HG03066 (cell line): ENCODE measurements around the gene CYP2A6.
"Not testable (repeated sequence)": the region's sequence is repeated elsewhere in the genome, so short reads cannot be mapped to it uniquely, and the experiment has no call there.

ENCODE experiments used
- ATAC-seq: cut with Tn5 transposase; IDR thresholded peaks from one replicate; pipeline ENCODE4 v1.9.1; 2021; ENCODE audit warnings: low read depth; ENCODE audit not compliant: unreplicated experiment

CYP2A6 gene, protein sequence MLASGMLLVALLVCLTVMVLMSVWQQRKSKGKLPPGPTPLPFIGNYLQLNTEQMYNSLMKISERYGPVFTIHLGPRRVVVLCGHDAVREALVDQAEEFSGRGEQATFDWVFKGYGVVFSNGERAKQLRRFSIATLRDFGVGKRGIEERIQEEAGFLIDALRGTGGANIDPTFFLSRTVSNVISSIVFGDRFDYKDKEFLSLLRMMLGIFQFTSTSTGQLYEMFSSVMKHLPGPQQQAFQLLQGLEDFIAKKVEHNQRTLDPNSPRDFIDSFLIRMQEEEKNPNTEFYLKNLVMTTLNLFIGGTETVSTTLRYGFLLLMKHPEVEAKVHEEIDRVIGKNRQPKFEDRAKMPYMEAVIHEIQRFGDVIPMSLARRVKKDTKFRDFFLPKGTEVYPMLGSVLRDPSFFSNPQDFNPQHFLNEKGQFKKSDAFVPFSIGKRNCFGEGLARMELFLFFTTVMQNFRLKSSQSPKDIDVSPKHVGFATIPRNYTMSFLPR

DNA sequence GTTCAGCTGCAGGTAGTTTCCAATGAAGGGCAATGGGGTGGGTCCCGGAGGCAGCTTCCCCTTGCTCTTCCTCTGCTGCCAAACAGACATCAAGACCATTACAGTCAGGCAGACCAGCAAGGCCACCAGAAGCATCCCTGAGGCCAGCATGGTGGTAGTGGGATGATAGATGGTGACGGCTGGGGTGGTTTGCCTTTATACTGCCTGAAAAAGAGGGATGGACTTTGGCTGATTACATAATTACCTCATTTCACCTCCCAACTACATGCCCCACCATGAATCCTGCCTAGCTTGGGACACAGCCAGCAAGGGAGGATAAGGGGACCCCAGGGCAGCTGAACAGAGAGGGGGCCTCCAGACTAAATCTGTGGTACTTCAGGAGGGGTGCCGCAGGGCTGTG lies at the start of gene CYP2A6:
Gene CYP2A6 (minus strand): TSS at position 171 of the 400 bp plus-strand sequence. CDS start 21 bp downstream, at position 150.
- ATAC-seq: not testable (repeated sequence)

DNA sequence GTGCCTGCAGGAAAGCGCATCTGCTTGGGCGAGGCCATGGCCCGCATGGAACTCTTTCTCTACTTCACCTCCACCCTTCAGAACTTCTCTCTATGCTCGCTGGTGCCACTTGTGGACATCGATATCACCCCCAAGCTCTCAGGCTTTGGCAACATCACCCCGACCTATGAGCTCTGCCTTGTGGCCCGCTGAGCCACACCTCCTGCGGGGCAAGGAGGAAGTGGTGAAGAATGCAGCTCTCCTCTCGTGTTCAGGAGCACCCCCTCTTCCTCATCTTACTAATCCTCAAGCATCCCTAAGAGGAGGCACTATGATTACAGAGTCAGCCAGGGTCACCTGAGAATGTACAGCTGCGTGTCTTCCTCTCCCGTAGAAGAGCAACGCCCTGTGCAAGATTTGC lies 49.7 kb upstream of the CYP2A6 start:
- ATAC-seq: not testable (repeated sequence)

DNA sequence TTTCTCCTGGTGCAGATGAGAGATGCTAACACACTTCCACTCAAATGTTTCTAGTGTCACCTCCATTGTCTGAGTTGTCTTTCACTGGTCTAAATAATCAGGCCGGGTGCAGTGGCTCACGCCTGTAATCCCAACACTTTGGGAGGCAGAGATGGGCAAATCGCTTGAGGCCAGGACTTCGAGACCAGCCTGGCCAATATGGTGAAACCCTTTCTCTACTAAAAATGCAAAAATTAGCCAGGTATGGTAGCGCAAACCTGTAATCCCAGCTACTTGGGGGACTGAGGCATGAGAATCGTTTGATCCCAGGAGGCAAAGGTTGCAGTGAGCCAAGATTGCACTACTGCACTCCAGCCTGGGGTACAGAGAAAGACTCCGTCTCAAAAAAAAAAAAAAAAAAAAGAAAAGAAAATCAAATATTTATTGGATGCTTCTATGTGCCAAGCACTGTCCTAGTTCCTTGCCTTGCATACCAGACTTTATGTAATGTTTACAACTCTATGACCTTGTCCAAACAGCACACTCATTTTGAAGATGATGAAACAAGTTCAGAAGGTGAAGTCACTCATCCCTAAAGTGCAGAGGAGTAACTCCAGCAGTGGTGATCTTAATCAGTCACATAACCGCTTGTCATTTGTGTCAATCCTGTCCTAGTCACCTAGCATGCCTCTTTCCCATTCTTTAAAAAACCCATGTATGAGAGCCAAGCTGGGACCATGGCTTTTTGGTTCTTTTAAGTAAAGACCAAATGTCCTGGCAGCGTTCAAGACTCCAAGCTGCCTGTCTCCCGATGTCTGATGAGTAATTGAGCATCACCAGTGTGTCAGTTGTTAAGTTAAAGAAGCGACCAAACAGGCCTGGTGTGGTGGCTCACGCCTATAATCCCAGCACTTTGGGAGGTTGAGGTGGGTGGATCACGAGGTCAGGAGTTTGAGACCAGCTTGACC lies 46.9 kb upstream of the CYP2A6 start:
- not testable (repeated sequence) for ATAC-seq

DNA sequence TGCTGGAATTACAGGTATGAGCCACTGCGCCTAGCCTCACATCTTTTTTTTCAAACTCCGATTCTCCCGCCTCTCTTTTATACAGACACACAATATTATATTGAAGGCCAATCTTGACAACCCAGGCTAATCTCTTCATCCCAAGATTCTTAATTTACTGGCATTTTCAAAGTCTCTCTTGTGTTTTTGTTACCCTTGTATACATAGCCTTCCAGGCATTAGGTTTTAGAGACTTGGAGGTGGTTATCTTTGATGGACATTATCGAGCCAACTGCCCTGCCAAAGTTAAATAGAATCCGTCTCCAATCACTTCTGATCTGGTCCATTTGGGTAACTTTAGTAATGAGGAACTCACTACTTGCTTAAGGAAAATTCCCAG lies 46.2 kb upstream of the CYP2A6 start:
- ATAC-seq: no peak

DNA sequence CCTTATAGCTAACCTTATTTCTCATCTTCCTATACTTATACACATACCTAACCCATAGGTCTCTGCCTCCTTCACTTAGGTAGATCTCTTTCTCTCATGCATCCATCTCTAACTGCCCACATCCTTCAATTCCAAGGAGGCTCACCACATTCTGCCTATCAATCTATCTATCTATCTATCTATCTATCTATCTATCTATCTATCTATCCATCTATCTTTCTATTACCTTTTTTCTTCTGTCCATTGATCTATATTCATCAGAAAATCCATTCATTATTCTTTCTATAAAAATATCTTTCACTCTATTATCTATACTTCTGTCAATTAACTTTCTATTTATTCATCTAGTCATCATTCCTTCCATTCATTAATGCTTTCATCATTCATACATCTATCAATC lies 42.9 kb upstream of the CYP2A6 start:
- no peak for ATAC-seq

DNA sequence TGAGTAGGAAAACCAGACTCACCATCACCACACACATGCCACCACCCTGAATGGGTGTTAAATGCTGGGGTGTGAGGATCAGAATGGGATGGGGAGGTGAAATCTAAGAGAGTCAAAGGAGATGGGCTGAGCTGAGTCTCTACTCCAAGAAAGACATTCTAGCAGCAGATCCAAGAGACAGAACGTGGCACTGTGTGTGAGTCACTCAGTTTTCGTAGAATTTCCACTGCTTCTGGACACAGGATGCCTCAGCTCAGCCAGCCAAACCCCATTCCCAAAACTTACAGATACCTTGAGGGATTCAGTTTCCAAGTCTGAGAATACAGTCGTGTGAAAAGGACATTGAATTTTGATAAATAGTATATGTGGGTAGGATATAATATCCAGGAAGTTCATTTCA lies 39.1 kb upstream of the CYP2A6 start:
- no peak for ATAC-seq

DNA sequence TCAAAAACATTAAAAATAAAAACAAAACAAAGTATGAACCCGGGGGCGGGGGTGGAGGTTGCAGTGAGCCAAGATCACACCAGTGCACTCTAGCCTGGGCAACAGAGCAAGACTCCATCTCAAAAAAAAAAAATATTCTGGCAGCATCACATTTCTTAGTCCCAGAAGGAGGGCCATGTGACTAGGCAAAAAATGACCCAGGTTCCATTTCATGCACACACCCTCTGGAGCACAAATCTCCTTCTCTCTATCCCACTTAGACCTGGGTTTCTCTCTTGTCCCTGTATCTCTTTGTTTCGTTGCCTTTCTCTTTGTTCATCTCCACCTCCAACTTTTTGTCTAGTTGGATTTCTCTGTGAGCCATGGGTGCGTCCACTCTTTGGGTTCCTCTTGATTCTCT lies 37.9 kb upstream of the CYP2A6 start:
- ATAC-seq: no peak

DNA sequence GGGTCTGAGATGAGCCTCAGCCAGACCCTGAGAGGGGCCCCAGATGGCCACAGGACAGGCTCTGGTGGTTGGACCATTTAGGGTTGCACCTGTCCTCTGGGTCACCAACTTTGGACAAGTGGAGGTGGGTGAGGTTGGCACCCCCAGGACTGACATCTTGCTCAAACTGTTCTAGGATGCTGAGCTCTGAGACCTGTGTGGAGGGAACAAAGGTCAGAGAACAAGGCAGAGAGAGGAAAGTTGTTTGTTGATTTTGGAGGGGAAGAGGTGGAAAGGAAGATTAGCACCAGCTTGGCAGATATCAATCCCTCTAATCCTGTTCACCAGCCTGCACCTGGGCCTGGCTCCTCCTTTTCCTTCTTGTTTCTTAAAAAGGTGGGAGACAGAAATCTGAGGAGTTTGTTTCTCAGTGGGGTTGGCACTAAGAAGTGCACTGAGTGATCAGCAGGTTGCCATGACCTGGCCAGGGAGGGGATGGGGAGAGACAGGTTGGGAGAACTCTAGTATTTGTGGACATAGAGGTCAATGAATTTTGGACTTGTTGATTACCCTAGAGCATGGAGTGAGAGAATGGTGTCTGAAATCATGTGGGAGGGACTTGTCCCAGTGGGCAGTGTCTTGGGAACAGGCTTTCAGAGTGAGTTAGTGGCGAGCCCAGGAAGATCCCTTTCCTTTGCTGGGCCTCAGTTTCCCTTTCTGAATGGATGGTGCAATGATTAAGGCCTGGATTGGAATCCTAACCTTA lies 34.1 kb upstream of the CYP2A6 start:
- not testable (repeated sequence) for ATAC-seq

DNA sequence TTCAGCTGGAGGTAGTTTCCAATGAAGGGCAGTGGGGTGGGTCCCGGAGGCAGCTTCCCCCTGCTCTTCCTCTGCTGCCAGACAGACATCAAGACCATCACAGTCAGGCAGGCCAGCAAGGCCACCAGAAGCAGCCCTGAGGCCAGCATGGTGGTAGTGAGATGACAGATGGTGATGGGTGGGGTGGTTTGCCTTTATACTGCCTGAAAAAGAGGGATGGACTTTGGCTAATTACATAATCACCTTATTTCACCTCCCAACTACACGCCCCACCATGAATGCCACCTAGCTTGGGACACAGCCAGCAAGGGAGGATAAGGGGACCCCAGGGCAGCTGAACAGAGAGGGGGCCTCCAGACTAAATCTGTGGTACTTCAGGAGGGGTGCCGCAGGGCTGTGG lies 31.8 kb upstream of the CYP2A6 start, which contains the start of gene CYP2A7:
Gene CYP2A7 (minus strand): TSS at position 170 of the 400 bp plus-strand sequence. CDS start 21 bp downstream, at position 149.
- not testable (repeated sequence) for ATAC-seq

DNA sequence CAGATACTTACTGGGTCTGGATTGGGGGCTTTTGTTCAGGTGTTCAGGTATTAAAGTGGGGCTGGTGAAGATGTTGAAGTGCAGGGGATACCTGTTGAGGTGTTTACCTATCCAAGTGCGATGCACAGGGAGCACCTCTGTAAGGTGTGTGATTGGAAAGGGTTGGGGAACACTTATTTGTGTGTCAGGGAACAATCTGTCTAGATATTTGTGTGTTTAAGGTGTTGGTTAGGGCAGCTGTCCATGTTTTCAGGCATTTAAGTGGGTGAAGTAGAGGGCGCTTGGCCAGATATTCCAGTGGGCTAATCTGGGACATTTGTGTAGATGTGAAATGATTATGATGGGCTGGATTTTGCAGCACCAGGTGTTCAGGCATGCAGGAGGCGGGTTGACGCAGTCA lies 29.1 kb upstream of the CYP2A6 start:
- not testable (repeated sequence) for ATAC-seq

DNA sequence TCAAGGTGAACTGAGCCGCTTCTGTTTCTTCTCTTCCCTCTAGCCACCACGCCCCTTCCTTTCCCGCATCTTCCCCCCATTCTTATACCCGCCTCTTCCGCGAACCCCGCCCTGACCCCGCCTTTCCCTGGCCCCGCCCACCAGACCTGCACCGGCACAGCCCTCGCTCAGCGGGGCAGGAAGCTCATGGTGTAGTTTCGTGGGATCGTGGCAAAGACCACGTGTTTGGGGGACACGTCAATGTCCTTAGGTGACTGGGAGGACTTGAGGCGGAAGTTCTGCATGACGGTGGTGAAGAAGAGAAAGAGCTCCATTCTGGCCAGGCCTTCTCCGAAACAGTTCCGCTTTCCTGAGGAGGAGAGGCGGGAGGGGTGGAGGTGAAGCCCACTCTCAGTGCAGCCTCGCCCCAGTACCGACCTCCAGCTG lies 25.3 kb upstream of the CYP2A6 start:
- ATAC-seq: not testable (repeated sequence)

DNA sequence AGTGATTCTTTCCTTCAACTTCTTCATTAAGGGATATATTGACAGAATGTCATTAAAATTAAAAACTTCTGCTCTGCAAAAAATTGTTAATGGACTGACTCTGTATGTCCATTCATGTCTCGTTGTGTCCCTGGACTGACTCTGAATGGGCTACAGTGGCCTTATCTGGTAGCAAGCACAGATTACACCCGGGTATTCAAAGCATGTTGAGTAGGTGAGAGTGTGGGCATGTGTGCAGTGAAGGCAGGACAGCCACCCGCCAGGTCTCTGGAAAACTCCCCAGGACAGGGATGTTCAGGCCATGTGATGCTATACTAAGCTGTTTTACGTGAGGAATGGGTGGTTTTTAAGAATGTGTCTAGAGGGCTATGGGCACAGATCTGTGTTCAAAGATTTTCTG lies 24.6 kb upstream of the CYP2A6 start:
- ATAC-seq: not testable (repeated sequence)

DNA sequence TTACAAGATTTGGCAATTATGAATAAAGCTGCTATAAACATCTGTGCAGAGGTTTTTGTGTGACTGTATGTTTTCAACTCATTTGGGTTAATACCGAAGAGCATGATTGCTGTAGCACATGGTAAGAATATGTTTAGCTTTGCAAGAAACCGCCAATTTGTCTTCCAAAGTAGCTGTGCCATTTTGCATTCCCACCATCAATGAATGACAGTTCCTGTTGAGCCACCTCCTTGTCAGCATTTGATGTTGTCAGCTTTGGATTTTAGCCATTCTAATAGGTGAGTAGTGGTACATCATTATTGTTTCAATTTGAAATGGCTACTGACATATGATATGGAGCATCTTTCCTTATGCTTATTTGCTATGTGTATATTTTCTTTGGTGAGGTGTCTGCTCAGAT lies 23.6 kb upstream of the CYP2A6 start:
- ATAC-seq: not testable (repeated sequence)

DNA sequence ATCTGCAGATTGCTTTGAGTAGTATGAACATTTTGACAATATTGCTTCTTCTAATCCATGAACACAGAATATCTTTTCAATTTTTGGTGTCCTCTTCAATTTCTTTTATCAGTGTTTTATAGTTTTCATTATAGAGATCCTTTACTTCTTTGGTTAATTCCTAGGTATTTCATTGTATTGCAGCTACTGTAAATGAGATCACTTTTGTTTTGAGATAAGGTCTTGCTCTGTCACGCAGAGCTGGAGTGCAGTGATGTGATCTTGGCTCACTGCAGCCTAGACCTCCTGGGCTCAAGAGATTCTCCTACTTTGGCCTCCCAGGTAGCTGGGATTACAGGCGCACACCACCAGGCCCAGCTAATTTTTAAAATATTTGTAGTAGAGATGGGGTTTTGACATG lies 22.0 kb upstream of the CYP2A6 start:
- ATAC-seq: no peak

DNA sequence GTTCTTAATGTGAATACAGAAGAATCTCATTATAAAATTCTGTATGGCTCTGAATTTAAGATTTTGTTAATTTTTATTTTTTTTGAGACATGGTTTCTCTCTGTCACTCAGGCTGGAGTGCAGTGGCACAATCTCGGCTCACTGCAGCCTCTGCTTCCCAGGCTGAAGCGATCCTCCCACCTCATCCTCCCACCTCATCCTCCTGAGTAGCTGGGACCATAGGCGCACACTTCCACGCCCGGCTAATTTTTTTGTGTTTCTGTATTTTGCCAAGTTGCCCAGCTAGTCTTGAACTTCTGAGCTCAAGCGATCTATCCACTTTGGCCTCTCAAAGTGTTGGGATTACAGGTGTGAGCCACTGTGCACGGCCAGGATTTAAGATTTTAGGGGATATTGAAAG lies 17.5 kb upstream of the CYP2A6 start:
- no peak for ATAC-seq

DNA sequence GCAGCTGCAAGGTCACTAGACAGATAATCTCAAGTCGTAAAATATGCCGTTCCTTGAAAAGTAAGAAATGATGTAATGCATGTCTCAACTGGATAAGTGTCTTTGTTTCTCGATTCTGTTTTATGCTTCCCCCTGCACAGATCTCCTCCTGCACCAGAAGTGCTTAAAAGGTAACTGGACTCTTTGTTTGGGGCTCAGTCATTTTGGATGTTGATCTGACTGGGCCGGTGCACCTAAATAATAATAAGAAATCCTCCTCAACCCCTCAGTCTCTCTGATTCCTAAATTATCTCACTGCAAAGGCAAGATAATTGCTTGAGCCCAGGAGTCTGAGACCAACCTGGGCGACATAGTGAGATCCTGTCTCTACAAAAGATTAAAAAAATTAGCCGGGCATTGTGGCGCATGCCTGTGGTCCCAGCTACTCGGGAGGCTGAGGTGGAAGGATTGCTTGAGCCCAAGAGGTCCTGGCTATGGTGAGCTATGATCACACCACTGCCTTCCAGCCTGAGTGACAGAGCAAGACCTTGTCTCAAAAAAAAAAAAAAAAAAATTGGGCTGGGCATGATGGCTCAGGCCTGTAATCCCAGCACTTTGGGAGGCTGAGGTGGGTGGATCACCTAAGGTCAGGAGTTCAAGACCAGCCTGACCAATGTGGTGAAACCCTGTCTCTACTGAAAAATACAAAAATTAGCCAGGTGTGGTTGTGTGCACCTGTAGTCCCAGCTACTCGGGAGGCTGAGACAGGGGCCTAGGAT lies 14.7 kb upstream of the CYP2A6 start:
- not testable (repeated sequence) for ATAC-seq

DNA sequence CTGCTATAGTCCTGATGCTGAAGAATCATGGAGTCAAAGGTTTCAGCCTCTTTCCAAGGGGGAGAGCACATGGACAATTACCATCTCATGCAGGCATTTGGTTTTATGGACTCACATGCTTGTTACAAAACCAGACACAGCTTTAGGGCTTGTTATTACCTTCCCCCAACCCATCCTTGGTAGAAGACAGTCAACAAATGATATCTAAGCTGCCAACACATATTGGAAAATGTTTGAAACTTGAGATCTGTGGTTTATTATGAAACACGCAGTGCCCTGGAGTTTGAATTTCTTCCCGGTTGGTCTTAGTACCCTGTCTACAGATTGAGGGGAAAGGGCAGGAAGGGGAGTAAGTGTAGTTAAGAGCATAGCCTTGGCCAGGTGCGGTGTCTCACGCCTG lies 12.5 kb upstream of the CYP2A6 start:
- no peak for ATAC-seq

DNA sequence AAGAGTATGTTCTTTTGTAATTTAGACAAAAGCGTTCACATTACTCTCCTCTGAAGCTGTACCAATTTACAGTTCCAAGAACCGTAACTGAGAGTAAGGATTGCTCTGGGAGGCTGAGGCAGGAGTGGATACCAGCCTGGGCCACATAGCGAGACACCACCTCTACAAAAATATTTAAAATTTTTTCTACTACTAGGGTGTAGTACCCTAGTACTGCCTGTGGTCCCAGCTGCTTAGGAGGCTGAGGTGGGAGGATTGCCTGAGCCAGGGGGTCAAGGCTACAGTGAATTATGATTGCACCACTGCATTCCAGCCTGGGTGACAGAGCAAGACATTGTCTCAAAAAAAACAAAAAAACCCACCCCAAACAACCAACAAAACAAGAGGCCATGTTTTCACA lies 12.1 kb upstream of the CYP2A6 start:
- no peak for ATAC-seq

DNA sequence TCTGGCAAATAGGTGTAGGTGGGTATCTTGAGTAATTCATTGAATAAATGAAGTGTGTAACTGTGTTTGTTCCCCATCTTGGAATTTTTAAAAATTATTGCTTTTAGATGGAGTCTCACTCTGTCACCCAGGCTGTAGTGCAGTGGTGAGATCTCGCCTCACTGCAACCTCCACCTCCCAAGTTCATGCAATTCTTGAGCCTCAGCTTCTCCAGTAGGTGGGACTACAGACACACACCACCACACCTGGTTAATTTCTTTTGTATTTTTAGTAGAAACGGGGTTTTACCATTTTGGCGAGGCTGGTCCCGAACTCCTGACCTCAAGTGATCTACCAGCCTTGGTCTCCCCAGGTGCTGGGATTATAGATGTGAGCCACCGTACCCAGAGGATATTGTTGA lies 7.9 kb upstream of the CYP2A6 start:
- no peak for ATAC-seq
